HCT116 (cell line): ENCODE data around the gene WFDC8. TPM values are rescaled to one million over a fixed set of nuclear protein-coding genes. Genes with fewer than 3 reads are reported as not detected.

ENCODE experiments used
- ATAC-seq: fragments of 200-7000 bp; cut with Tn5 transposase; 2 replicates; pipeline ENCODE4 v1.9.1; 2020; ENCODE audit warnings: mild to moderate bottlenecking, moderate library complexity
- BruUV-seq: library from RNA; stranded (reverse); fragments of 400-500 nt; replicated peaks from 2 replicates; lab custom pipeline; 2021; lab: Mats Ljungman, UMichigan
- CTCF ChIA-PET: fragments of 300-600 bp; sonication (Branson Sonifier 250); formaldehyde crosslinking; loops from one replicate; lab custom pipeline; 2021; ENCODE audit warnings: antibody characterized with exemption; lab: Charles Lee
- POLR2A ChIA-PET: fragments of 300-600, 350-600 bp; sonication (Branson Sonifier 250); formaldehyde crosslinking; loops from one replicate; lab custom pipeline; 2021; ENCODE audit warnings: antibody characterized with exemption; lab: Charles Lee
- RAD21 ChIA-PET, 2 experiments: fragments of 300-600 bp; sonication (Branson Sonifier 250); formaldehyde crosslinking; loops; one replicate each; lab custom pipeline; 2023; ENCODE audit warnings: low total read pairs in 2 of 2; ENCODE audit not compliant: uncharacterized antibody in 2 of 2, unreplicated experiment in 2 of 2, low non-redundant PET in 1 of 2; lab: Charles Lee
- DNase-seq: peaks from one replicate; pipeline ENCODE4 v3.0.0-alpha.2; 2010; ENCODE audit warnings: low read depth, low spot score
- H2AFZ ChIP-seq: fragments of 200-600 bp; shearing (Covaris generic), sonication (generic); 2 replicates; pipeline ENCODE4 v1.6.1; 2017; ENCODE audit warnings: low read depth, mixed run types, mixed read lengths, antibody characterized with exemption, low read length; ENCODE audit not compliant: poor library complexity, severe bottlenecking
- H3K27ac ChIP-seq: 2 replicates; pipeline ENCODE4 v1.5.1; 2012; ENCODE audit warnings: low read depth, low read length
- H3K27me3 ChIP-seq: fragments of 200-600 bp; sonication (generic); 2 replicates; pipeline ENCODE4 v1.6.1; 2016; ENCODE audit warnings: mixed run types, low read length, mixed read lengths; ENCODE audit not compliant: insufficient read depth
- H3K36me3 ChIP-seq, 2 experiments: fragments of 200-500 bp in 1 of 2; fragments of 200-600 bp in 1 of 2; sonication (Bioruptor generic) in 1 of 2; sonication (generic) in 1 of 2; 2 replicates each; pipeline versions ENCODE4 v1.5.1 to v1.6.1; 2014 to 2016; ENCODE audit warnings: low read length in 2 of 2, inconsistent platforms in 1 of 2, mixed read lengths in 1 of 2, mixed run types in 1 of 2; ENCODE audit not compliant: insufficient read depth in 2 of 2, control insufficient read depth in 1 of 2
- H3K4me1 ChIP-seq, 2 experiments: fragments of 200-600 bp in 1 of 2; sonication (generic) in 1 of 2; 2 replicates each; pipeline versions ENCODE4 v1.5.1 to v1.6.1; 2012 to 2017; ENCODE audit warnings: low read length in 2 of 2, inconsistent platforms in 1 of 2, mild to moderate bottlenecking in 1 of 2, mixed read lengths in 1 of 2, mixed run types in 1 of 2, moderate library complexity in 1 of 2; ENCODE audit not compliant: insufficient read depth in 2 of 2, control insufficient read depth in 1 of 2
- H3K4me2 ChIP-seq: fragments of 200-600 bp; sonication (generic); 2 replicates; pipeline ENCODE4 v1.6.1; 2017; ENCODE audit warnings: mixed run types, low read length, mixed read lengths
- H3K4me3 ChIP-seq, 2 experiments: fragments of 200-600 bp in 1 of 2; sonication (generic) in 1 of 2; replicated peaks in 1 of 2; 2 replicates each; pipeline ENCODE4 v1.5.1; 2011 to 2016; ENCODE audit warnings: low read length in 2 of 2, control low read depth in 1 of 2, low read depth in 1 of 2, mild to moderate bottlenecking in 1 of 2, mixed read lengths in 1 of 2, mixed run types in 1 of 2
- H3K79me2 ChIP-seq: fragments of 200-600 bp; sonication (generic); 2 replicates; pipeline ENCODE4 v1.6.1; 2017; ENCODE audit warnings: mild to moderate bottlenecking, mixed run types, low read length, moderate library complexity, mixed read lengths; ENCODE audit not compliant: insufficient read depth
- H3K9ac ChIP-seq: fragments of 200-600 bp; sonication (generic); 2 replicates; pipeline ENCODE4 v1.6.1; 2016; ENCODE audit warnings: low read length, mixed read lengths
- H3K9me2 ChIP-seq: fragments of 200-600 bp; sonication (generic), shearing (Covaris generic); 2 replicates; pipeline ENCODE4 v1.6.1; 2017; ENCODE audit warnings: mixed run types, mild to moderate bottlenecking, moderate library complexity; ENCODE audit not compliant: insufficient read depth
- H3K9me3 ChIP-seq, 2 experiments: fragments of 200-500 bp in 1 of 2; fragments of 200-600 bp in 1 of 2; sonication (Bioruptor generic) in 1 of 2; sonication (generic) in 1 of 2; 2 replicates each; pipeline ENCODE4 v1.6.1; 2014 to 2017; ENCODE audit warnings: low read length in 2 of 2, mixed read lengths in 2 of 2, inconsistent platforms in 1 of 2, low read depth in 1 of 2, mild to moderate bottlenecking in 1 of 2, mixed run types in 1 of 2, moderate library complexity in 1 of 2; ENCODE audit not compliant: control insufficient read depth in 1 of 2, insufficient read depth in 1 of 2
- H4K20me1 ChIP-seq: fragments of 200-600 bp; sonication (generic), shearing (Covaris generic); 2 replicates; pipeline ENCODE4 v1.6.1; 2017; ENCODE audit warnings: mixed run types, mild to moderate bottlenecking, moderate library complexity; ENCODE audit not compliant: insufficient read depth
- CBX3 ChIP-seq: IDR thresholded peaks from 2 replicates; pipeline ENCODE4 v1.6.1; 2012; ENCODE audit warnings: low read depth
- CEBPB ChIP-seq: IDR thresholded peaks from 2 replicates; pipeline ENCODE4 v1.6.1; 2012; ENCODE audit warnings: low read depth
- CTCF ChIP-seq, 3 experiments: fragments of 200-600 bp in 1 of 3; sonication (generic) in 1 of 3; IDR thresholded peaks in 2 of 3; conservative IDR thresholded peaks in 1 of 3; 2 replicates each; pipeline ENCODE4 v1.5.1; 2012 to 2017; ENCODE audit warnings: low read depth in 2 of 3, low read length in 2 of 3, antibody characterized with exemption in 1 of 3, borderline replicate concordance in 1 of 3, control low read depth in 1 of 3, mild to moderate bottlenecking in 1 of 3, mixed read lengths in 1 of 3, mixed run types in 1 of 3, moderate library complexity in 1 of 3; ENCODE audit not compliant: insufficient read depth in 1 of 3
- EGR1 ChIP-seq: IDR thresholded peaks from 2 replicates; pipeline ENCODE4 v1.6.1; 2012; ENCODE audit warnings: low read depth
- EZH2phosphoT487 ChIP-seq: fragments of 200-600 bp; IDR thresholded peaks from 2 replicates; pipeline ENCODE4 v1.6.1; 2018; ENCODE audit warnings: antibody characterized with exemption, borderline replicate concordance
- MAX ChIP-seq: IDR thresholded peaks from 2 replicates; pipeline ENCODE4 v1.6.1; 2012
- POLR2A ChIP-seq: IDR thresholded peaks from 2 replicates; pipeline ENCODE4 v1.7.0; 2011; ENCODE audit warnings: borderline replicate concordance; ENCODE audit not compliant: insufficient read depth, insufficient read length; ENCODE audit errors: extremely low read depth
- POLR2AphosphoS5 ChIP-seq: IDR thresholded peaks from 2 replicates; pipeline ENCODE4 v1.6.1; 2011; ENCODE audit warnings: mild to moderate bottlenecking, low read depth, low read length, moderate library complexity
- REST ChIP-seq: IDR thresholded peaks from 2 replicates; pipeline ENCODE4 v1.6.1; 2012; ENCODE audit warnings: low read depth
- SIN3A ChIP-seq: IDR thresholded peaks from 2 replicates; pipeline ENCODE4 v1.6.1; 2012; ENCODE audit warnings: low read depth
- SP1 ChIP-seq: IDR thresholded peaks from 2 replicates; pipeline ENCODE4 v1.6.1; 2012; ENCODE audit warnings: low read depth
- SRF ChIP-seq: IDR thresholded peaks from 2 replicates; pipeline ENCODE4 v1.6.1; 2012; ENCODE audit warnings: low read depth
- YY1 ChIP-seq: IDR thresholded peaks from 2 replicates; pipeline ENCODE4 v1.6.1; 2011; ENCODE audit warnings: low read length, low read depth, moderate library complexity, mild to moderate bottlenecking; ENCODE audit not compliant: insufficient replicate concordance; ENCODE audit errors: extremely low read depth
- ZBTB33 ChIP-seq: IDR thresholded peaks from 2 replicates; pipeline ENCODE4 v1.6.1; 2011; ENCODE audit warnings: mild to moderate bottlenecking, low read length, moderate library complexity; ENCODE audit not compliant: insufficient replicate concordance; ENCODE audit errors: extremely low read depth
- ZFX ChIP-seq: fragments of 450-650 bp; IDR thresholded peaks from 2 replicates; pipeline ENCODE4 v1.6.1; 2017
- intact Hi-C: fragments of 100-400 bp; cut with micrococcal nuclease; formaldehyde crosslinking; loops from 2 replicates; pipeline ENCODE4 v1.10.0; 2022
- total RNA-seq: library from RNA; stranded (reverse); gene quantifications from one replicate; pipeline ENCODE4 v1.2.1, GENCODE V29; 2021; ENCODE audit not compliant: unreplicated experiment

WFDC8 gene
- total RNA-seq, 1 experiment from 2014 or later: not detected

GRCh38 chr20:45523821-45524220 is 55.3 kb downstream of the WFDC8 start:
- ChIA-PET RAD21 (no interaction called here), CTCF (no interaction called here), POLR2A (no interaction called here)
- Histone ChIP-seq H3K4me3 (no peak overlapping the region), H3K27me3 (peaks cover 28% of the 10 kb centered on the region; the same call in 1 of the 2 replicates), H3K27ac (no peak overlapping the region), H3K36me3 (no peaks in the 10 kb centered on the region), H3K9ac (no peak overlapping the region), H3K9me2 (no peaks in the 10 kb centered on the region), H3K4me1 (no peaks in the 10 kb centered on the region), H2AFZ (no peak overlapping the region), H3K4me2 (no peak overlapping the region), H3K9me3 (no peaks in the 10 kb centered on the region), H3K79me2 (no peaks in the 10 kb centered on the region), H4K20me1 (no peaks in the 10 kb centered on the region)
- no peak for TF ChIP-seq ZFX
- no peak for TF ChIP-seq CTCF (IDR thresholded peaks at IDR 0.05 in 2 of 3, conservative IDR thresholded peaks at IDR 0.05 in 1 of 3; ENCODE audit: borderline replicate concordance in 1 of 3, insufficient read depth in 1 of 3, low read depth in 2 of 3, low read length in 2 of 3)
- no peak for TF ChIP-seq ZBTB33
- no peak for TF ChIP-seq EGR1
- TF ChIP-seq CEBPB: no peak
- TF ChIP-seq SP1: no peak
- no peak for TF ChIP-seq SRF
- no peak for TF ChIP-seq YY1
- no peak for TF ChIP-seq POLR2AphosphoS5
- no peak for TF ChIP-seq REST
- no peak for TF ChIP-seq CBX3
- TF ChIP-seq POLR2A: no peak
- TF ChIP-seq EZH2phosphoT487: no peak
- TF ChIP-seq MAX: no peak
- TF ChIP-seq SIN3A: no peak
- intact Hi-C loops: no loop called here
- DNase-seq: no peak
- ATAC-seq: no peak
- no TSS peak for BruUV-seq
